RWPE1 (cell line): ENCODE data around the gene OR5D14.

Experiments
- CTCF ChIA-PET: fragments of 350-600 bp; sonication (Branson Sonifier 250); formaldehyde crosslinking; extraction: SDS; loops from one replicate; lab custom pipeline; 2021; lab: Yijun Ruan, JAX
- POLR2A ChIA-PET: fragments of 400-600 bp; formaldehyde crosslinking; extraction: SDS; loops from one replicate; lab custom pipeline; 2020; ENCODE audit warnings: antibody characterized with exemption; ENCODE audit not compliant: low non-redundant PET; lab: Yijun Ruan, JAX
- DNase-seq: peaks from one replicate; pipeline ENCODE4 v3.0.0; 2012; ENCODE audit warnings: low spot score
- H3K27ac ChIP-seq: fragments of 450-650 bp; 2 replicates; pipeline ENCODE4 v1.5.1; 2017
- CTCF ChIP-seq: fragments of 450-650 bp; conservative IDR thresholded peaks from 2 replicates; pipeline ENCODE4 v1.5.1; 2017; ENCODE audit warnings: low read depth, mild to moderate bottlenecking

The OR5D14 gene

GRCh38 chr11:55819330-55819729 lies 24.0 kb downstream of the OR5D14 start, which contains the start of gene OR5D18:
Gene OR5D18 (plus strand): TSS chr11:55819630. CDS start chr11:55819630, 0 bp downstream.
- POLR2A ChIA-PET, result no interaction called here
- TF ChIP-seq CTCF, result no peak
- H3K27ac ChIP-seq, result no peak within 1 kb of the TSS
- DNase-seq, result no peak
- CTCF ChIA-PET, result no interaction called here

DNA sequence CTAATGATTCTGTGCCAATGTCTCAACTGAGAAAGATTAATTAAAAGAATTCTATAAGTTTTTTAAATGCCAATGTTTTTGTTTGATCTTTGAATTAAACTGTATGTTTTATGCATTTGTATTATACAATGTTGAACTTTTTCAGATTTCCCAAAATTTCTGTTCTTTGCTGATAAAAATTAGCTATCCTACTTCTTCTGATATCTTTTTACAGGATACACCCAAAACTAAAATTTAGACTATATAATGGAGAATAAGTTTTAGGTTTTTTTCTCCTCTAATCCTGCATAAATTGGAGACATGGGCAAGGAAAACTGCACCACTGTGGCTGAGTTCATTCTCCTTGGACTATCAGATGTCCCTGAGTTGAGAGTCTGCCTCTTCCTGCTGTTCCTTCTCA lies 31.6 kb downstream of the OR5D14 start, which contains the start of gene OR5L2:
TSS of gene OR5L2 (plus strand) at position 301 of the 400 bp plus-strand sequence. CDS start at position 301, 0 bp downstream.
- no peak within 1 kb of the TSS for H3K27ac ChIP-seq
- ChIA-PET CTCF (interaction anchor here (0.6 kb wide), 1 partner anchor 975 kb away, joined by 3 read pairs; no protein-coding TSS in a partner anchor), POLR2A (no interaction called here)
- no peak for DNase-seq
- TF ChIP-seq CTCF, result no peak

DNA sequence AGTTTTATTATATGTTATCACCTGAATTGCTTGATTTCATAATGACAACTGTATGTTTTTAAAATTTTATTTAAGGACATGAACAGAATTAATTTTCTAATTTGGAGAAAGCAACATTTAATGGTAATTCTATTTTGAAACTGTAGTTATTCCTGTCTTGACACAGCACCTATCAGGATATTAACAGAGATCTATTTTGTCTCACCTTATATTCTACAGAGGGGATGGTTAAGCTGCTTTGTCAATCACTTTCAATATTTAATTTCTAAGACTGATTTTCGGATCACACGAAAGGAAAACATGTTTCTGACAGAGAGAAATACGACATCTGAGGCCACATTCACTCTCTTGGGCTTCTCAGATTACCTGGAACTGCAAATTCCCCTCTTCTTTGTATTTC lies 43.1 kb downstream of the OR5D14 start, which contains the start of gene OR5D16:
TSS of gene OR5D16 (plus strand) at position 301 of the 400 bp plus-strand sequence. CDS start at position 301, 0 bp downstream.
- ChIA-PET CTCF (no interaction called here), POLR2A (no interaction called here)
- H3K27ac ChIP-seq, result no peak within 1 kb of the TSS
- TF ChIP-seq CTCF, result no peak
- DNase-seq, result no peak
